ENCODE data around the gene WASHC3.

- TF ChIP-seq CTCF (IDR thresholded peaks at IDR 0.05; ENCODE audit: borderline replicate concordance, extremely low read depth, low read length, poor library complexity, severe bottlenecking) (no peak), EZH2 (IDR thresholded peaks at IDR 0.05; ENCODE audit: borderline replicate concordance, low read depth, low read length, severe bottlenecking) (no peak)
Measured at GRCh38 chr12:101997102-101997501, 64.7 kb downstream of the WASHC3 start.

All from DND-41 (cell line).